Thoracic aorta (tissue), 2 donors: Measurements from ENCODE around the gene MAPK11. TPM values are rescaled to one million over a fixed set of nuclear protein-coding genes. Genes with fewer than 3 reads are reported as not detected.

Experiments used
- ATAC-seq: fragments of 150-250 bp; one replicate; pipeline ENCODE4 v1.8.0; 2017; ENCODE audit warnings: low read depth; ENCODE audit not compliant: insufficient number of reproducible peaks, low FRiP score
- DNase-seq: peaks from one replicate; pipeline ENCODE4 v3.0.0-alpha.2; 2020; ENCODE audit warnings: low spot score
- H3K27ac ChIP-seq, 2 donors: fragments of 200-600 bp; sonication (generic); 1 replicate in 1 of 2; 2 replicates in 1 of 2; pipeline ENCODE4 v1.5.1; 2016; ENCODE audit warnings: mild to moderate bottlenecking in 2 of 2, moderate library complexity in 2 of 2
- H3K27me3 ChIP-seq: fragments of 200-600 bp; sonication (generic); replicated peaks from 2 replicates; pipeline ENCODE4 v1.6.0; 2016; ENCODE audit warnings: mild to moderate bottlenecking; ENCODE audit not compliant: insufficient read depth
- H3K36me3 ChIP-seq: fragments of 200-600 bp; sonication (generic); one replicate; pipeline ENCODE4 v1.5.1; 2016
- H3K4me1 ChIP-seq, 2 donors: fragments of 200-600 bp; sonication (generic); 1 replicate in 1 of 2; 2 replicates in 1 of 2; pipeline versions ENCODE4 v1.5.1 to v1.6.0; 2016; ENCODE audit warnings: low read depth in 2 of 2, mild to moderate bottlenecking in 1 of 2; ENCODE audit not compliant: control insufficient read depth in 1 of 2
- H3K4me3 ChIP-seq: fragments of 200-600 bp; sonication (generic); 2 replicates; pipeline ENCODE4 v1.5.1; 2016; ENCODE audit warnings: mild to moderate bottlenecking
- H3K9me3 ChIP-seq: fragments of 200-600 bp; sonication (generic); 2 replicates; pipeline ENCODE4 v1.5.1; 2016
- CTCF ChIP-seq: fragments of 200-600 bp; sonication (generic); IDR thresholded peaks from one replicate; pipeline ENCODE4 v1.5.1; 2019; ENCODE audit warnings: antibody characterized with exemption
- total RNA-seq, 2 donors: library from RNA; depleted of rRNA; stranded (reverse); fragments of >200 nt; gene quantifications; one replicate each; pipeline versions ENCODE4 v1.1.0 to v1.2.3, GENCODE V29; 2016

Gene MAPK11
- total RNA-seq, 2 donors from 2014 or later = 5.8 to 8.8 TPM

- TF ChIP-seq CTCF = no peak
- H3K4me3 ChIP-seq = no peak overlapping the region
- peaks cover 66% of the 10 kb centered on the region for H3K36me3 ChIP-seq
- H3K27me3 ChIP-seq = no peaks in the 10 kb centered on the region
- H3K9me3 ChIP-seq = no peaks in the 10 kb centered on the region
- H3K27ac ChIP-seq = no peak overlapping the region
- ATAC-seq = no peak
- DNase-seq = no peak
- H3K4me1 ChIP-seq = no peaks in the 10 kb centered on the region
These were observed 50.2 kb downstream of the MAPK11 start for GRCh38 chr22:50219800-50220602.

- H3K27me3 ChIP-seq = no peaks in the 10 kb centered on the region
- no peaks in the 10 kb centered on the region for H3K9me3 ChIP-seq
- peaks cover 63% of the 10 kb centered on the region for H3K36me3 ChIP-seq
- H3K4me3 ChIP-seq = no peak overlapping the region
- H3K27ac ChIP-seq = no peak overlapping the region
- DNase-seq (no peak), ATAC-seq (no peak)
- H3K4me1 ChIP-seq = no peaks in the 10 kb centered on the region
- no peak for TF ChIP-seq CTCF
These were observed 51.0 kb downstream of the MAPK11 start for GRCh38 chr22:50218996-50219727.

- Histone ChIP-seq H3K4me1 (no peaks in the 10 kb centered on the region), H3K4me3 (no peak overlapping the region), H3K9me3 (no peaks in the 10 kb centered on the region), H3K27ac (no peak overlapping the region), H3K27me3 (no peaks in the 10 kb centered on the region), H3K36me3 (peaks cover 58% of the 10 kb centered on the region)
- ATAC-seq = no peak
- no peak for TF ChIP-seq CTCF
- DNase-seq = no peak
These were observed 51.8 kb downstream of the MAPK11 start for GRCh38 chr22:50218153-50218995.

GRCh38 chr22:50217543-50218152, 52.5 kb downstream of the MAPK11 start:
- Histone ChIP-seq H3K27ac (no peak overlapping the region), H3K4me1 (no peaks in the 10 kb centered on the region), H3K27me3 (no peaks in the 10 kb centered on the region), H3K4me3 (no peak overlapping the region), H3K9me3 (no peaks in the 10 kb centered on the region), H3K36me3 (peaks cover 56% of the 10 kb centered on the region)
- no peak for ATAC-seq
- no peak for DNase-seq
- no peak for TF ChIP-seq CTCF
